Loucy (cell line): Measurements from ENCODE around the gene DNAJB8.

Source experiments
- EZH2phosphoT487 ChIP-seq: fragments of 200-600 bp; IDR thresholded peaks from 2 replicates; pipeline ENCODE4 v1.6.1; 2018; ENCODE audit warnings: antibody characterized with exemption, mild to moderate bottlenecking, moderate library complexity, borderline replicate concordance
- TF ChIP-seq, protein P1 (sequence below): fragments of 200-600 bp; sonication (generic); conservative IDR thresholded peaks from 2 replicates; pipeline ENCODE4 v1.5.1; 2014; ENCODE audit warnings: mild to moderate bottlenecking, antibody characterized with exemption, low read length

- TF ChIP-seq, protein P1, sequence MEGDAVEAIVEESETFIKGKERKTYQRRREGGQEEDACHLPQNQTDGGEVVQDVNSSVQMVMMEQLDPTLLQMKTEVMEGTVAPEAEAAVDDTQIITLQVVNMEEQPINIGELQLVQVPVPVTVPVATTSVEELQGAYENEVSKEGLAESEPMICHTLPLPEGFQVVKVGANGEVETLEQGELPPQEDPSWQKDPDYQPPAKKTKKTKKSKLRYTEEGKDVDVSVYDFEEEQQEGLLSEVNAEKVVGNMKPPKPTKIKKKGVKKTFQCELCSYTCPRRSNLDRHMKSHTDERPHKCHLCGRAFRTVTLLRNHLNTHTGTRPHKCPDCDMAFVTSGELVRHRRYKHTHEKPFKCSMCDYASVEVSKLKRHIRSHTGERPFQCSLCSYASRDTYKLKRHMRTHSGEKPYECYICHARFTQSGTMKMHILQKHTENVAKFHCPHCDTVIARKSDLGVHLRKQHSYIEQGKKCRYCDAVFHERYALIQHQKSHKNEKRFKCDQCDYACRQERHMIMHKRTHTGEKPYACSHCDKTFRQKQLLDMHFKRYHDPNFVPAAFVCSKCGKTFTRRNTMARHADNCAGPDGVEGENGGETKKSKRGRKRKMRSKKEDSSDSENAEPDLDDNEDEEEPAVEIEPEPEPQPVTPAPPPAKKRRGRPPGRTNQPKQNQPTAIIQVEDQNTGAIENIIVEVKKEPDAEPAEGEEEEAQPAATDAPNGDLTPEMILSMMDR, result no peak
- no peak for TF ChIP-seq EZH2phosphoT487
Measured at GRCh38 chr3:128454310-128454618, 12.4 kb downstream of the DNAJB8 start.
